Measurements from ENCODE around the gene ARHGEF17. TPM values are rescaled to one million over a fixed set of nuclear protein-coding genes. Genes with fewer than 3 reads are reported as not detected.

The ARHGEF17 gene
- total RNA-seq, 1 experiment from 2014 or later = 77.9 TPM

GRCh38 chr11:73306977-73307322 lies 1.1 kb upstream of the ARHGEF17 start:
- H3K27me3 ChIP-seq (replicated peaks; ENCODE audit: control insufficient read depth, insufficient read depth, low read length) = no peaks in the 10 kb centered on the region
- no TSS peak for BruUV-seq (replicated peaks)
- H3K27me3 Mint-ChIP-seq (ENCODE audit: insufficient read depth, unreplicated experiment) = no peaks in the 10 kb centered on the region

GRCh38 chr11:73307323-73308002 lies 613 bp upstream of the ARHGEF17 start:
- peak overlapping the region; percentile 76 for H3K4me3 Mint-ChIP-seq (ENCODE audit: unreplicated experiment)
- peaks cover 32% of the 10 kb centered on the region for H3K4me1 Mint-ChIP-seq (ENCODE audit: low read depth, unreplicated experiment)
- H3K36me3 ChIP-seq (ENCODE audit: control insufficient read depth, insufficient read depth, low read length) = no peaks in the 10 kb centered on the region; the same call in 1 of the 2 replicates
- peaks cover 54% of the 10 kb centered on the region for H3K36me3 Mint-ChIP-seq (ENCODE audit: insufficient read depth, unreplicated experiment)
- intact Hi-C loops (cut with micrococcal nuclease; ENCODE audit: unreplicated experiment) = loop anchor here (1.0 kb wide), 6 partner anchors 24 to 86 kb away; partner anchors contain the start of gene RELT
- peak; percentile 100 for DNase-seq
- H3K27me3 Mint-ChIP-seq (ENCODE audit: insufficient read depth, unreplicated experiment) = no peaks in the 10 kb centered on the region
- TF ChIP-seq CTCF (IDR thresholded peaks at IDR 0.05; ENCODE audit: insufficient read depth in 1 of 2, low read depth in 1 of 2, low read length in 1 of 2, severe bottlenecking in 1 of 2, unreplicated experiment in 1 of 2) = peak; percentile 96 to 98
- no peaks in the 10 kb centered on the region for H3K27me3 ChIP-seq (replicated peaks; ENCODE audit: control insufficient read depth, insufficient read depth, low read length)
- H3K4me1 ChIP-seq = peaks cover 31% of the 10 kb centered on the region
- peak overlapping the region; percentile 87 for H3K27ac Mint-ChIP-seq (ENCODE audit: unreplicated experiment)
- no peaks in the 10 kb centered on the region for H3K9me3 Mint-ChIP-seq (ENCODE audit: unreplicated experiment)
- H3K4me3 ChIP-seq (ENCODE audit: low read depth, low read length) = peak overlapping the region; percentile 94
- CTCF ChIA-PET = interaction anchor here (0.6 to 6.0 kb wide), 49 partner anchors 10 to 1849 kb away, joined by 3 to 285 read pairs (median 6); partner anchors contain the start of genes FAM168A, FCHSD2 and P2RY6
- no TSS peak for BruUV-seq (replicated peaks)
- POLR2A ChIA-PET = interaction anchor here (0.5 to 1.8 kb wide), 29 partner anchors 11 to 1275 kb away, joined by 3 to 36 read pairs (median 5); partner anchors contain the start of genes FAM168A and P2RY6
- no peaks in the 10 kb centered on the region for H3K9me3 ChIP-seq

More at GRCh38 chr11:73306977-73307322, 1.1 kb upstream of the ARHGEF17 start:
- peaks cover 54% of the 10 kb centered on the region for H3K36me3 Mint-ChIP-seq (ENCODE audit: insufficient read depth, unreplicated experiment)
- CTCF ChIA-PET = interaction anchor here (0.6 to 6.0 kb wide), 44 partner anchors 9 to 1848 kb away, joined by 3 to 285 read pairs (median 6); partner anchors contain the start of genes FAM168A, FCHSD2 and P2RY6
- H3K9me3 ChIP-seq = no peaks in the 10 kb centered on the region
- no peak for TF ChIP-seq CTCF (IDR thresholded peaks at IDR 0.05; ENCODE audit: insufficient read depth in 1 of 2, low read depth in 1 of 2, low read length in 1 of 2, severe bottlenecking in 1 of 2, unreplicated experiment in 1 of 2)
- peaks cover 27% of the 10 kb centered on the region for H3K4me1 Mint-ChIP-seq (ENCODE audit: low read depth, unreplicated experiment)
- POLR2A ChIA-PET = interaction anchor here (0.5 to 1.8 kb wide), 30 partner anchors 11 to 1275 kb away, joined by 3 to 36 read pairs (median 5); partner anchors contain the start of genes FAM168A, P2RY6 and RAB6A
- H3K4me3 ChIP-seq (ENCODE audit: low read depth, low read length) = peak overlapping the region; percentile 94
- H3K4me1 ChIP-seq = peaks cover 27% of the 10 kb centered on the region
- intact Hi-C loops (cut with micrococcal nuclease; ENCODE audit: unreplicated experiment) = loop anchor here (1.0 kb wide), 6 partner anchors 24 to 86 kb away; partner anchors contain the start of gene RELT
- H3K36me3 ChIP-seq (ENCODE audit: control insufficient read depth, insufficient read depth, low read length) = no peaks in the 10 kb centered on the region; the same call in 1 of the 2 replicates
- peak overlapping the region; percentile 76 for H3K4me3 Mint-ChIP-seq (ENCODE audit: unreplicated experiment)
- H3K9me3 Mint-ChIP-seq (ENCODE audit: unreplicated experiment) = no peaks in the 10 kb centered on the region
- no peak for DNase-seq
- peak overlapping the region; percentile 87 for H3K27ac Mint-ChIP-seq (ENCODE audit: unreplicated experiment)

Measured in Caco-2 (cell line).